Measurements from ENCODE around the gene TNNI3K.

Gene TNNI3K

DNA sequence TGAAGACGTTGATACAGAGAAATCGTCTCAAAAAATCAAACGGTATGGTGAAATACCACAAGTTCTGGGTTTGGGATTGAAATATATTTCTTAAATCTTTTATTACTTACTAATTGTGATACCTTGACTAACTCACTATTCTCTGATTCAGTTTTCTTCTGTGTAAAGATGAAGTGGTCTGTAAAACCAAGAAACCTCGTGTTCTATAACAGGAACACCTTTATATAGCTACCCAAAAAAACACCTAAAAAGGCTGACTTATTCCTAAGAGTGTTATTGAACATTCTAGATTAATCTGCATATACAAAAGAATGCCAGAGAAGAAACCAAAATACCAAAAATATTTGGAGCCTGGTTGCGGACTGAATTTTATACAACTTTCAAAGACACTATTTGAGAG, 37.9 kb upstream of the TNNI3K start:
- no peak for DNase-seq
- peak overlapping the region; percentile 97 for H2AFZ ChIP-seq (ENCODE audit: low read length)
- H3K79me2 ChIP-seq (ENCODE audit: low read length), result no peaks in the 10 kb centered on the region
- peaks cover 4% of the 10 kb centered on the region; the same call in 1 of the 2 replicates for H3K4me1 ChIP-seq (ENCODE audit: low read length)
- H3K9me2 ChIP-seq (replicated peaks; ENCODE audit: insufficient read depth, low read length), result no peaks in the 10 kb centered on the region
- no peaks in the 10 kb centered on the region for H3K36me3 ChIP-seq (replicated peaks; ENCODE audit: insufficient read depth, low read length)
- no peaks in the 10 kb centered on the region for H4K20me1 ChIP-seq (ENCODE audit: insufficient read depth, low read length)
- no peaks in the 10 kb centered on the region for H3K9me3 ChIP-seq (replicated peaks; ENCODE audit: insufficient read depth, low read length)
- no peak for TF ChIP-seq EZH2phosphoT487 (IDR thresholded peaks at IDR 0.05; ENCODE audit: low read length)
- TF ChIP-seq, protein P1, sequence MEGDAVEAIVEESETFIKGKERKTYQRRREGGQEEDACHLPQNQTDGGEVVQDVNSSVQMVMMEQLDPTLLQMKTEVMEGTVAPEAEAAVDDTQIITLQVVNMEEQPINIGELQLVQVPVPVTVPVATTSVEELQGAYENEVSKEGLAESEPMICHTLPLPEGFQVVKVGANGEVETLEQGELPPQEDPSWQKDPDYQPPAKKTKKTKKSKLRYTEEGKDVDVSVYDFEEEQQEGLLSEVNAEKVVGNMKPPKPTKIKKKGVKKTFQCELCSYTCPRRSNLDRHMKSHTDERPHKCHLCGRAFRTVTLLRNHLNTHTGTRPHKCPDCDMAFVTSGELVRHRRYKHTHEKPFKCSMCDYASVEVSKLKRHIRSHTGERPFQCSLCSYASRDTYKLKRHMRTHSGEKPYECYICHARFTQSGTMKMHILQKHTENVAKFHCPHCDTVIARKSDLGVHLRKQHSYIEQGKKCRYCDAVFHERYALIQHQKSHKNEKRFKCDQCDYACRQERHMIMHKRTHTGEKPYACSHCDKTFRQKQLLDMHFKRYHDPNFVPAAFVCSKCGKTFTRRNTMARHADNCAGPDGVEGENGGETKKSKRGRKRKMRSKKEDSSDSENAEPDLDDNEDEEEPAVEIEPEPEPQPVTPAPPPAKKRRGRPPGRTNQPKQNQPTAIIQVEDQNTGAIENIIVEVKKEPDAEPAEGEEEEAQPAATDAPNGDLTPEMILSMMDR (IDR thresholded peaks at IDR 0.05; ENCODE audit: low read length), result no peak
- no peak for TF ChIP-seq EZH2 (optimal IDR thresholded peaks at IDR 0.05; ENCODE audit: low read depth, low read length)
- H3K27me3 ChIP-seq (replicated peaks; ENCODE audit: insufficient read depth, low read length), result no peaks in the 10 kb centered on the region
- peaks cover 4% of the 10 kb centered on the region for H3F3A ChIP-seq (ENCODE audit: insufficient read depth, low read length)
- peak overlapping the region; percentile 65; the same call in 1 of the 2 replicates for H3K27ac ChIP-seq (ENCODE audit: low read length)
- H3K4me3 ChIP-seq (ENCODE audit: low read length), result peak overlapping the region; percentile 79
- peak overlapping the region; percentile 65 for H3K9ac ChIP-seq (ENCODE audit: low read length)
- peak overlapping the region; percentile 77 for H3K4me2 ChIP-seq (ENCODE audit: low read depth, low read length)

DNA sequence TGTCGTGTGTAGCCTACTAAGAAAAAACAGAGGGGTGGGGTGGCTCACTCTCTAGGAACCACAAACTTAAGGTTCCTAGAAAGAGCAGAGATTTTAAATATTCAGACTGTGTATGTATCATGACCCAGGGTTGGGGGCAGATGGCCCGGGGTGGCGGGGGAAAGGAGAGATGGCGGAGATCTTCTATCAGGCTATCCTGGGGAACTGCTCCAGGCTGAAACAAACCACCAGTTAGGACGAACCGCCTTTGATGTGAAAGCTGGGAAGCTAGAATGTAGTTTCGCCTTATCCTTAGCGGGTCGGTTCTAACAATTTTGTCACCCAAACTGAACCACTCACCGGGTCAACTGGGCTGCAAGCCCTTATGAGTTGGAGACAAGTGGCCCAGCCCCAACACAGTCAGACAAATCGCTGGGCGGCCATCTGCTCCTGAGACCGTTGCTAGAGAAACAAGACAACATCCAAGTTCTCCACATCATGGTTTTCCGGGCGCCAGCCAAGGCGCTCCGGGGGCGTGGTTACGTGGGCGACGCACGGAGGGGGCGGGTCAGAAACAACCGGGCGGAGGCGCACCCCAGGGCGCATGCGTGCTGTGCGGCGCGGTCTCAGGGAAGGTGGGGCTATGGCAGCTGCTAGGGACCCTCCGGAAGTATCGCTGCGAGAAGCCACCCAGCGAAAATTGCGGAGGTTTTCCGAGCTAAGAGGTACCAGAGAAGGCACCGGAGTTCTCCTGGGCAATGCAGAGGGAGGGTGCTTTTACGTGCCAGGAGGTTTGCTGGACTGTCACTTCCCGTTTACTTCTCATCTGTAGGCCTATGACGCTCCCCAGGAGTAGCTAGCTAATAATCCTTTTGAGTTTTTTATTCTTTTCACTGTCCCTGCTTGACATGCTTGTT, 37.3 kb upstream of the TNNI3K start, which contains the start of the genes FPGT and LRRIQ3:
TSS of gene FPGT (plus strand) at position 586 of the 896 bp plus-strand sequence. CDS start at position 623, 37 bp downstream.
TSS of gene LRRIQ3 (minus strand) at position 520 of the 896 bp plus-strand sequence. CDS start 14,492 bp downstream, outside the sequence.
- TF ChIP-seq EZH2phosphoT487 (IDR thresholded peaks at IDR 0.05; ENCODE audit: low read length) (no peak), EZH2 (optimal IDR thresholded peaks at IDR 0.05; ENCODE audit: low read depth, low read length) (no peak)
- TF ChIP-seq, protein P1 (IDR thresholded peaks at IDR 0.05; ENCODE audit: low read length), result no peak
- Histone ChIP-seq H3K4me2 (ENCODE audit: low read depth, low read length) (peak within 1 kb of the TSS; percentile 82), H3K79me2 (ENCODE audit: low read length) (no peaks in the 10 kb centered on the region), H3K27ac (ENCODE audit: low read length) (peak within 1 kb of the TSS; percentile 65; the same call in 1 of the 2 replicates), H3F3A (ENCODE audit: insufficient read depth, low read length) (peaks cover 4% of the 10 kb centered on the region), H3K9me2 (replicated peaks; ENCODE audit: insufficient read depth, low read length) (no peaks in the 10 kb centered on the region), H2AFZ (ENCODE audit: low read length) (peak within 1 kb of the TSS; percentile 97), H4K20me1 (ENCODE audit: insufficient read depth, low read length) (no peaks in the 10 kb centered on the region), H3K27me3 (replicated peaks; ENCODE audit: insufficient read depth, low read length) (no peaks in the 10 kb centered on the region), H3K9me3 (replicated peaks; ENCODE audit: insufficient read depth, low read length) (no peaks in the 10 kb centered on the region), H3K4me3 (ENCODE audit: low read length) (peak within 1 kb of the TSS; percentile 79), H3K4me1 (ENCODE audit: low read length) (peaks cover 4% of the 10 kb centered on the region; the same call in 1 of the 2 replicates), H3K36me3 (replicated peaks; ENCODE audit: insufficient read depth, low read length) (no peaks in the 10 kb centered on the region), H3K9ac (ENCODE audit: low read length) (peak within 1 kb of the TSS; percentile 65)
- DNase-seq, result peak; percentile 95

DNA sequence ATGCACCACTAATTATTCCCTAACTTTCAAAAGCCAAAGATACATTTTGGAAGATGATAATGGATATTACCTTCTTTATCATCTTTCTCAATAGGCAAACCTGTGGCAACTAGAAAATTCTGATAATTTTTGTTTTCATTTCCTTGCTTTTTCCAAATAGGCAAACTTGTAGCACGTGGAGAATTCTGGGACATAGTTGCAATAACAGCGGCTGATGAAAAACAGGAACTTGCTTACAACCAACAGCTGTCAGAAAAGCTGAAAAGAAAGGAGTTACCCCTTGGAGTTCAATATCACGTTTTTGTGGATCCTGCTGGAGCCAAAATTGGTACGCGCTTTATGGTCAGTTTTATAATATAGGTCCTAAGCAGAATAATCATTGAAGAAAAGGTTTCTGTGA, 35.7 kb upstream of the TNNI3K start:
- H3K27ac ChIP-seq (ENCODE audit: low read length), result no peak overlapping the region
- H4K20me1 ChIP-seq (ENCODE audit: insufficient read depth, low read length), result no peaks in the 10 kb centered on the region
- H3K4me3 ChIP-seq (ENCODE audit: low read length), result no peak overlapping the region
- peaks cover 4% of the 10 kb centered on the region; the same call in 1 of the 2 replicates for H3K4me1 ChIP-seq (ENCODE audit: low read length)
- no peak for TF ChIP-seq EZH2phosphoT487 (IDR thresholded peaks at IDR 0.05; ENCODE audit: low read length)
- no peak for TF ChIP-seq EZH2 (optimal IDR thresholded peaks at IDR 0.05; ENCODE audit: low read depth, low read length)
- TF ChIP-seq, protein P1 (IDR thresholded peaks at IDR 0.05; ENCODE audit: low read length), result no peak
- H3K4me2 ChIP-seq (ENCODE audit: low read depth, low read length), result peak overlapping the region; percentile 82; the same call in 1 of the 2 replicates
- H2AFZ ChIP-seq (ENCODE audit: low read length), result 0 out of 2 replicates have a peak overlapping the region, but pooled peaks have one; percentile 97
- H3K27me3 ChIP-seq (replicated peaks; ENCODE audit: insufficient read depth, low read length), result no peaks in the 10 kb centered on the region
- H3K36me3 ChIP-seq (replicated peaks; ENCODE audit: insufficient read depth, low read length), result no peaks in the 10 kb centered on the region
- no peaks in the 10 kb centered on the region for H3K9me2 ChIP-seq (replicated peaks; ENCODE audit: insufficient read depth, low read length)
- H3F3A ChIP-seq (ENCODE audit: insufficient read depth, low read length), result peaks cover 4% of the 10 kb centered on the region
- DNase-seq, result no peak
- H3K9me3 ChIP-seq (replicated peaks; ENCODE audit: insufficient read depth, low read length), result no peaks in the 10 kb centered on the region
- no peak overlapping the region for H3K9ac ChIP-seq (ENCODE audit: low read length)
- H3K79me2 ChIP-seq (ENCODE audit: low read length), result no peaks in the 10 kb centered on the region
